GM18499 (cell line): ENCODE measurements around the gene OR2H1.

Source experiments
- ATAC-seq: cut with Tn5 transposase; IDR thresholded peaks from one replicate; pipeline ENCODE4 v1.9.1; 2021; ENCODE audit warnings: moderate number of reproducible peaks; ENCODE audit not compliant: insufficient read depth, unreplicated experiment

Gene OR2H1

DNA sequence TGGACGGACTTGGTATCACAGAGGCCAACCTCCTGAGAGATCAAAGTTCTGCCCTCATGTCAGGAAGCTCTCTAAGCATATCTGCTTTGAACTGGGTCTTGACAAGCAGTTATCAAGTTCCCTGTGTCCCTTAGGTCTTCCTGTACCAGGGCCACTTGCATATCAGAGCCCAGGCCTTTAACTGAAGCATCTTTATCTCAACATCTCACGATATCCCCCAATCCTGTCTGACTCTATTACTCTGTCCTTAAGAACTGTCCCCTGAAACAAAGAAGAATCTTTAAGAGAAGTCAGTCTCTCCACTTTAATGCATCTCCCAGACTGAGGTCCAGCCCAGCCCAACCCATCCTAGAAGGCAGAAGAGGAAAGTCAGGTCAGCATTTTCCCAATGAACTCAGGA, 22.6 kb downstream of the OR2H1 start:
- ATAC-seq: no peak

DNA sequence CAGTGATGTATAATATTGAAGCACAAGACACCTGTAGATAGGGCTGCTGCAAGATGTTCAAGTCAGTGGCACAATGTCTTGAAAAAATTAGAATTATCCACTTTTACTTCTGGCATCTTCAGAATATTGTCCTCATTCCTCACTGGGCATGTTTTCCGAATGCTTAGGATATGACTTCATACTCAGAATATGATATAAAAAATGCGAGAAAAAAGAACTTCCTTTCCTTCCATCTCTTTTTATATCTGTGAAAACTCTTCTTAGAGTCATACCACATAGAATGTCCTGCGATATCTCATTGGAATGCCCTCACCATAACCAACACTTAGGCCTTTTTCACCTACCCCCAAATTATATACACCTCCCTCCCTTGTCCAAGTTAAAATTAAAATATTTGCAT, 26.2 kb downstream of the OR2H1 start:
- no peak for ATAC-seq

DNA sequence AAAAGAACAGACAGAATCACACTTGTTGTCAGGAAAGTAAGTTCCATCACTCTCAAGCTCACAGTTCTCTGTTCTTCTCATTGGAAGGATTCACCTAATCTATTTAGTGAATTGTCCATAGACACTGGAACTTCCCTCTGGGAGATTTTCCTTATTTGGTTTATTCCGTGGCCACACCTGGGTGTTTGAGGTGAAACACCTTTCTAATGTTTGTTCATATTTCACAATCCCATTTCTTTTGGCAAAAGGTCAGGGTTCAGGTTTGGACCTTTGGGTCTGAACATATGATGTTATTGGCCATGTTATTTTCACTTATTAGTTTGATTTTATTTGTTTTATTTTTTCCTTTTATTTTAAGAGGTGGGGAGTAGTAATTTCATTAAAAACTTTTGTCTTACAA, 26.8 kb downstream of the OR2H1 start:
- ATAC-seq: no peak

DNA sequence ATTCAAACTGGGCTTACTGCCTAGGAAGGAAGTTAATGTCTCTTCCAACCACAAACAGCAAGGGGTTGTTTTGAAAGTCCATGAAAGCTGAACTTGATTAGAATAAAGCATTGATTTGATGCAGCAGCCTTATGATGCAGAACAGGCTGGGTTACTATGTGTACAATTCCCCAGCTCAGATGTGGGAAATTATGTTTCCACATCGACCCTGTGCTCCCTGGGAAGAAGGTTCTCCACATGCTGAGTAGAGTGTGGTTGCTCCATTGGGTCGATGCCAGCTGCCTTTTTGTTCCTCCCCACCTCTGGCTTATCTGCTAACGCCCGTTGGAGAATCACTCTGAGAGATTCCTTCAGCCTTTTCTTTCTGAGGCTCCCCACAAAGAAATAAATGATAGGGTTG, 29.6 kb downstream of the OR2H1 start:
- no peak for ATAC-seq

DNA sequence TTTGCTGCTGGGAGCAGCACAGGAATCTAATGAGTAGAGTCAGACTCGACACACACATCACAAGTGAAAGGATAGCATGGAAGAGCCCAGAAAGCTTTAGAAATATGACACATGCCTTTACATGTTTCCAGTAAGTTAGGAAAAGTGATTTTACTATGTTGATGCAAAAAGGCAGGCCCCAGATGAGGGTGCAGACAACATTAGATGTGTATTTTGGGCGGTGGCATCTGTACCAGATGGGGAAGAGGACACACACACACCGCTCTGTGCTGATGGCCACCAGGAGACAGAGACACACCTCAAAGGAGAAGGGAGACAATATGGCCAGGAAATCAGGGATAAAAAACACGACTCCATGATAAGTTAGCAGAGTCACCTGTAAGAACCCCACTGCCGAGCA, 30.2 kb downstream of the OR2H1 start:
- ATAC-seq: no peak

DNA sequence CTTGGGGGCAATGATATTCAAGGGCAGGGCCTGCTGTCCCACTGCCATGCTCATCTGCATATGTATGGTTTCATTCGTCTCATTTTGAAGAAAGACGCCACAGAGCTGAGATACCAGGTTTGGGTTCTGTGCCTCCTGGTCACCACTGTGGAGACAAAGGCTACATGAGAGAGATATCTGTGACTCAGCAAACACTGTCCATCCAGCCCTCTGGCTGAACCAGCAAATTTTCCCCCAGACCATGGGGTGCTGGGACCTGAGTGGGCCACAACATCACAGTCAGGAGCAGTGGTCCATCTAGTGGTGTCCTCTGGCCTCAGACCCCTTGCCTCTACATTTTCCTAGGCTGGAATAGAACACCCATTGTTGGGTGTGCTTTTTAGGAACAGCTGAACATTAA, 30.7 kb downstream of the OR2H1 start, which contains the start of gene MAS1L:
MAS1L (minus strand) TSS at position 297 of the 400 bp plus-strand sequence; CDS start at position 243, 54 bp downstream.
- no peak for ATAC-seq

DNA sequence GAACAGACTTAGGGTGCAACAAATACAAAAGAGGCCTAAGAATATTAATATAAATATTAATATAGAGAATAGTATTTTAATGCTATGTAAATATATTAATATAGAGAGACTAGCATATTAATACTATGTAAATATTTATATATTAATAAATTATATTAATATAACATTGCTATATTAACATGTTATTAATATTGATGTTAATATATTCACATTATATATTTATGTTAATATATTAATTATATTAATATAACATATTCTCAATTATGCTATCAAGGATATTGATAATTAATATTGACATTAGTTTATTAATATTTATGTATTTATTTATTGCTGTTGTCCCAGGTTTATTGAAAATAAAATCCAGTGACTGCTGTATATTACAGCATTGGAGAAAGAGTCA, 31.9 kb downstream of the OR2H1 start:
- no peak for ATAC-seq

DNA sequence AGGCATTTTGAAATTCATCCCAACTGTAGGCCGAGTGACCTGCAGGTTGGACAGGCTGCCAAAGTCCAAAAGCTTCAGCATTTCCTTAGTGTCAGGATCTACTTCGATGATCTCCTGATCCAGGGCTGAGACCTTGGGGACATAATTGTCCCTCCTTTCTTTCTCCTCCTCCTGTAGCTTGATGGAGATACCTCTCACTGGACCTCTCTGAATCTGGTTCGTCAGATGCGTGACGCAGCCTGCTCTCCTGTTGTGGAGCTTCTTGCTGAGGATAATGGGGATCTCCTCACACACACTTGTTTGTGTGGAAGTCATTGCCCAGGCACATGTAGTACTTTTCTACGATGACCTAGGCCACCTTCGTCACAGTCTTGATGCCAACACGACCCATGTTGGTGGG, 32.3 kb downstream of the OR2H1 start:
- no peak for ATAC-seq

DNA sequence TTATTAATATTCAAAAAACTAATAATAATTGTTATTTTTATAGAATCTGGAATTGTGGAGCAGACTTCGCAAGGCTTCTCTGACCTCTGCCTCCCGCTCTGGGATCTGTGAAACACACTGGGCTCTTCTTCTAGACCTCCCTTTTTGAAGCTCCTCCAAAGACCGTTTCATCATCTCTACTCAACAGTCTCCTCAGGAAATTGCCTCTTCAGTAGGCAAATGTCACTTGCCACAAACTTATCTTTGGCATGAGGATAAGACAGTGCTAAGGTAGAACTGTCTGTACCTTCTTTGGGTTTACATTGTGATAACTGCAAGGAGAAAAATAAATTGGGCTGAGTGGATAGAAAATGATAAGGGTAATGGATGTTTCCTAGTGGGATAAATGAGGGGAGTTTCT, 33.1 kb downstream of the OR2H1 start:
- no peak for ATAC-seq

DNA sequence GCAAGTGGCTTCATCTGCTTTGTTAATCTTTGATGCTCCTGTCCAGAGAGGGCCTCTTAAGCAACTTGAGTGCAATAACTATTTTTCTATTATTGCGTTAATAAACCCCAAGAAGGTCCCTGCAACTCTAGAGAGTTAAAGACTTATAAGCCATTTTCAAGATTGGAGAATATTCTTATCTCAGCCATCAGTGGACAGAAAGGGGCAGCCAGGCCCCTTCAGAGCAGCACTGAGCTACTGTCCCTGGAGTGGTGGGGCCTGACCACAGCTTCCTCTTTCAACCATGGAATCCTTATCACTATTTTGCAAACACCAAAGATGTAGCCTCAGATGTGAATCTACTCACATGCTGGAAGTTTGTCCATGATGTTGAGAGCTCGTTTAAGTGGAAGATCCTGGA, 33.6 kb downstream of the OR2H1 start:
- no peak for ATAC-seq

DNA sequence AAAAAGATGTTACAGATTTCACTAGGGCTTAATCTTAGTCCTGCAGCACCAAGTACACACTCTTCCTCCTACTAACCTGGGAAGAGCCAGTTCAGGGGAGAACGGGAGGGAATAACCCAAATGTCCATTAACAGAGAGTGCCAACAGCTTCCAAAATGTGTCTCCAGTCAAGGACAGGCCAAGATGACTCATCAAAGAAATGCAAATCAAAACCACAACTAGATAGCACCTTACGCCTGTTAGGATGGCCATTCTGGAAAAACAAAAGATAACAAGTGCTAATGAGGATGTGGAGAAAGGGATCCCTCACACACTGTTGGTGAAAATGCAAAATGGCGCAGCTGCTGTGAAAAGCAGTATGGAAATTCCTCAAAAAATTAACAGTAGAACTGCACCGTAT, 34.6 kb downstream of the OR2H1 start:
- ATAC-seq: no peak

DNA sequence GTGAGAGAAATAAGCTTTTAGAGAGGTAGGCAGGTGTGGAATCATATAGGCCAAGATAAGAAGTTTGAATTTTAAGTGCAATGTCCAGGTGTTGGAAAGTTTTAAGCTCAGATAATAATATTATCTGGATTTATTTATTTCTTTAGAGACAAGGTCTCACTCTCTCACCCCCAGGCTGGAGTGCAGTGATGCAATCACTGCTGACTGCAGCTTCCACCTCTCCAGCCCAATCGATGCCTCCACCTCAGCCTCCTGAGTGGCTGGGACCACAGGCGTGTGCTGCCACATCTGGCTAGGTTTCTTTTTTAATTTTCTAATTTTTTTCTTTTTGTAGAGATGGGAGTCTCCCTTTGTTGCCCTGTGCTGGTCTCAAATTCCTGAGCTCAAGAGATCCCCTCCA, 36.3 kb downstream of the OR2H1 start:
- no peak for ATAC-seq

DNA sequence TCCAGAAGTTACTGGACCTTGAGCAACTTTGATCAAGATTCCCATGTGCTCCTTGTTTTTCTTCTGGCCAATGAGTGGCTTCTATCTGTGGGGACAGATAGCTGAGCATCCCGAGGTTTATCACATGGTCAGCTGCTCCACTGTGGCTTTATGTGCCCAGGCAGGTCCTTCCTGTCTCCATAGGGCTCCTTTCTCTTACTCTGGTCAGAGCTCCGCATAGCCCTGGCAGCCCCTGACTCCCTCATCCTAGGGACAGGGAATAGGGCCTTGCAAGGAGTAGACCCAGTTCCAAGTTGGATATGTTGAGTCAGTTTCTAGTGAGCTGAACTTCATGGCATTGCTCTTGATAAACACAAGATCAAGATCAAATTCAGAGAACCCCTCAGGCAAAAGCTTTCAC, 37.2 kb downstream of the OR2H1 start:
- no peak for ATAC-seq

DNA sequence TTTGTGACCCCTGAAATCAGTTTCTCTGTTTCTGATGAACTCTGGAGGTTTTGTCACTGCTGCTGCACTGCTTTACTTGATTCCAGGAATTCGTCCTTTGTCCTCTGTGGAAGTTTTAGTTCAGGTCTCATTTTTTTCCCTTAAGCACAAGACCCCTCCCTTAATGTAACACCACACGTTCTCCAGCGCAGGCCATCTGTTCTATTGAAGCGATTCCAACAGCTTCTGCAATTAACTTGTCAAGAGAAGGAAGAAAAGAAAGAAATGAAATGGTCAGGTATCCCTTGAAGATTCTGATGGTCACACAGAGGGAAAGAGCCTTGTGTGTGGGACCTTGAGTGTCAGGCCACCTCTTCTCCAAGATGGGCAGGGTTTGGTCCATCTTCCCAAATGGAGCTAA, 38.6 kb downstream of the OR2H1 start:
- no peak for ATAC-seq

DNA sequence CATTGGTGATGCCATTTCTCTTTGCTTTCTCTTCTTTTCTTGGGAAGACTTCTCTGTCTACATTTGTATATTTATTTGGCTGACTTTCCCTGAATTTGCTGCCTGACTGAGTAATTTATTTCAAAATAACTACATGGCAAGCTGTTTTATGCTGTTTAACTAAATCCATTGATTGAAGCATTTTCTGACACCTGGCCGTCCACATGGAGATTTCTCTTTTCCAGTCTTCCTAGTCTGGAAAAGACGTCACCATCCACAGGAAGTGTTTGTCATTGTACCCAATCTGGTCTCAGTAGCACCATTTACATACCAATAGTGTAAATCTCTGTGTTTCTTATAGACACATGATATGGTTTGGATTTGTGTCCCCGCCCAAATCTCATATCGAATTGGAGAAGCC, 40.0 kb downstream of the OR2H1 start:
- no peak for ATAC-seq

DNA sequence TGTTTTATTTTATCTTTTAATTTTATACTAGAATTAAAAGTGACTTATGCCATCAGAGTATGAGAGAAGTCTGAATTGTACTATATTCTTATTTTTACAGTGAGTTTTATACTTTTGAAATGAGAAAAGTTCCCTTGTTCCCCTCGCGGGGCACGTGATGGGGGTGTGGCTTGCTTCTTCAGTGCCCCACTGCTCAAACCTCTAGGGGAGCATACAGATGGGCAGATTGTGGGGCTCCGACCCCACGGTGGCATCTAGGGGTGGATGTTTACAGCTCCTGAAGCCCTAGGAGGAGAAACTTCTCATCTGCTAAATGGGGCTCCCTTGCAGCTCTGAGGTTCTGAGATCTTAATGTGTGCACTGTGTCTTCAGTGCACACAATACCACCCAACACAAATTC, 42.7 kb downstream of the OR2H1 start:
- no peak for ATAC-seq

DNA sequence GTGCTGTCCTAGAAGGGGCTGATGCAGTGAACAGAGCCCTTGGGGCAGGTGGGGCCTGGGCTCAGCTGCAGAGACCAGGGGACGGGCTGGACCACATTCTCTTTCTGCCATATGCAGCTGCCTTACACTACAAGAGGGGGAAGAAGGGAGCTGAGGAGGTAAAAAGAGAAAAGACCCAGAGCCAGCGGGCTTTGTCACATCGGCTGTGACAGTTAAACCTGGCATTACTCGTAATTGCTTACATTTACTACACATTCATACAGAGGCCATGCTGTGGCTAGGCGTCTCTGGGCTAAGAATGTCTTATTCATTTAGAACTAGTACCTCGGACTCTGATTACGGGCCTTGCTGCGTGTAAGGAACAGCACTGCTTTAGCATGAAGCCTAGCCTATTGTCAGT, 43.6 kb downstream of the OR2H1 start:
- no peak for ATAC-seq

DNA sequence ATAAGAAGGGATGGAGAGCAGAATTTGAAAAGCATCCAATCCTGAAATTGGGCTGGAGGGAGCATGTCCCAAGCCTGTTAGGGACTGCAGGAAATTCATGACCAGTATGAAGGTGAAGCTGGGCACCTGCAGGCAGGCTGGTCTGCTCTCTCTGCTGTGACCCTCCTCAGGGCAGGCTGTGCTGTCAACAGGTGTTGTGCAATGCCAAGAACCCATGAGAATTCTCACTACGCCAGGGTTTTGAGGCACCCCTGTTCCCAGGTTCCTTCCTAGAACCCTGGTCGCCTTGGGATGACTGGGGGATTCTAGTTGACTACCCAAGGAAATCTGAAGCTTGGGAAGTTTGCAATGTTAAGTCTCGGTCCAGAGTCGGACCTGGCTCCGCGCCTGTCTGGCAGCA, 44.2 kb downstream of the OR2H1 start:
- ATAC-seq: no peak

DNA sequence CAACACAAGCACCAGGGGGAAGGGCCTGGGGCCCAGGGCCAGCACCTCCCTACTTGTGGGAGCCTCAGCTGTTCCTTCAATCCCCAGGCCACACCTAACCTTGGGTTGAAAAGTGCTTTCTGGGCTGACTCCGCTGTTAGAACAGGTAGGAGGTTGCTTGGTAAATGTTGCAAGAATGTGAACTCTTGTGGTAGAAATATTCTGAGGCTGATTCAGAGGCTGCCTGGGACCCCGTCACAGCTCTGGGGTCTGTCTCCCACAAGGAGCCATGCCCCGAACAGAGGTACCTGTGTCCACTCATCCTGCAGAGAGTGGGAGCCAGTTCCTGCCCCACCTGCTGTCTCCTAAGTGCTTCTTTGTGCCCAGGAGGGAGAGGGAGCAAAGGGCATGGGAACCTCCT, 45.2 kb downstream of the OR2H1 start:
- no peak for ATAC-seq

DNA sequence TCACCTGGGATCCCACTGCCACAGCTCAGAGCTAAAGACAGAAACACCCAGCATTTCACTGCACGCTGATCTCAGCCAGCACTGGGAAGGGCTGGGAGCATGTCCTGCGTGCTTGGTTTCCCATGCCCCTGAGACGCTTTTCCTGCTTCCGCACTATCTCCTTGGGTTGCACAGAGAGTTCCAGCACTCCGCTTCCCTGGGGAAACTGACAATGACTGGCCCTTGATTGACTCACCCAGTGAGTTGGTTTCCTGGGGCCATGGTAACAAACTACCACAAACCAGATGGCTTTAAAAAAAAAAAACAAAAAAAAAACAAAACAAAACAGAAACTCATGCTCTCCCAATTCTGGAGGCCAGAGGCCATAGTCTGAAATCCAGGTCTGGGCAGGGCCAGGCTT, 45.6 kb downstream of the OR2H1 start:
- no peak for ATAC-seq

DNA sequence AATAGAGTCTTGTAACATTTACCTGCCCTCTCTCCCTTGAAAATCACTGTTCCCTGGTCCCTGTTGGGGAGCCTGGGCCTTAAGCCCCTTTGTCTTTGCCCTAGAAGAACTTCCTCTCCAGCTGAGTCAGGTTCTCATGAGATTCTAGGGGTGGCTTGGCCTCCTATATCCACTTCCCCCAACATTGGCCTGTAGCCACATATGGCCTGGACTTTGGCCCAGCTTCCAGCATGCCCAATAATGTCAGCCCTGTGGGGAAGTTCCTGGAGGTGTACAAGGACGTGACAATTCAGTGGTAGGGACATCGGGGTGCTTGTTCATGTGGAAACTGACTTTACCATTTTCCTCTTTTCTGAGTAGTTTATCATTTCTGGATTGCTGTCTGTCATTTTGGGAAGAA, 48.0 kb downstream of the OR2H1 start:
- ATAC-seq: no peak

DNA sequence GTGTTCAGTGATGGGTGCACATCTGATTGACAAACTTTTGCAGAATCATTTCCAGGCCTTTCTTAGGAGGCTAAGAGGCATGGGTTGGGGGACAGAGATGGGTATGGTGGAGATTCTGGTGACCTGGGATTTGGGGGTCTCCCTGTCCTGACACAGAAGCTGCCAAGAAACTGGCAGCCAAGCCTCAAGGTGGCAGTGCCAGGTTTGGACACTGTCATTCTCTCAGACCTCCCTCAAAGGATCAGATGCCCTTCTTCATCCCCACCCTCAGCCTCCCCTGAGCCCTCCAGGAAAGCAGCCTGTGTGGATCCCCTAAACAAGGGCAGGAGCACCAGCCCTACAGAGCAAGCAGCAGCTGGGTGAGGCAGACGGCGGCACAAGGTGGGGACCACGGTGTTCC, 48.9 kb downstream of the OR2H1 start:
- no peak for ATAC-seq

DNA sequence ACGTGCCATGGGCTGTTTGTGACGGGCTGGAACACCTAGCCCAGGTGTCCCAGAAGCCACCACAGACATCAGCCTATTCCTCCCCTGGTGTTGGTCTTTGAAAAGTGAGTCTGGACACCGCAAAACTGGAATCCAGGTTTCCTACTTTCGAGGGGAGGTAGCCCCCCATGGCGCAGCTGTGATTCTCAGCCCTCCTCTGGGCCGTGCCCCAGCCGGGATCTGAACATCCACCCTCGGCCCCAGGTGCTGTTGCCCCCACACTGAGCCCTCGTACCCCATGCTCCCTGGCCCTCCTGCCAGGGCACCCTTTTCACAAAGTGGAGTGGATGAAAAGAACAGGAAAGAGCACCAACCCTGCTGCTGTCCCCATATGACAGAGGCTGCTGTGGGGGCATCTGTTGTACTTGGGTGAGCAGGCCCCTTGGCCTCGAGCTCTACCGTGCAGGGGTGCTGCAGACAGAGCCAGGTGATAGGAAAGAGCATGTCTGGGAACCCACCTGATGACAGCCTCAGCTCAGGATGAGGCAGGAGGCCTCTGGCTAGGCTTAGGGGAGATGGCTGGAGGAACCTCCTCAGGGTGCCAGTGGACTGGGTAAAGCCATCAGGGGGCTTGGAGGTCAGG, 49.6 kb downstream of the OR2H1 start:
- ATAC-seq: no peak
